Mammary epithelial cell (primary cell): ENCODE measurements around the gene CTCFL.

Experiments used
- EZH2 ChIP-seq: IDR thresholded peaks from 2 replicates; pipeline ENCODE4 v1.6.1; 2012; ENCODE audit warnings: low read length, inconsistent platforms, borderline replicate concordance
- TF ChIP-seq, protein P1 (sequence below), 2 donors: IDR thresholded peaks in 1 of 2; conservative IDR thresholded peaks in 1 of 2; 2 replicates each; pipeline ENCODE4 v1.5.1; 2011 to 2012; ENCODE audit warnings: inconsistent platforms in 2 of 2, low read length in 2 of 2, mild to moderate bottlenecking in 2 of 2, control low read depth in 1 of 2, low read depth in 1 of 2; ENCODE audit not compliant: insufficient read depth in 1 of 2; ENCODE audit errors: extremely low read depth in 1 of 2

GRCh38 chr20:57544838-57545564 lies 20.1 kb upstream of the CTCFL start:
- TF ChIP-seq, protein P1, sequence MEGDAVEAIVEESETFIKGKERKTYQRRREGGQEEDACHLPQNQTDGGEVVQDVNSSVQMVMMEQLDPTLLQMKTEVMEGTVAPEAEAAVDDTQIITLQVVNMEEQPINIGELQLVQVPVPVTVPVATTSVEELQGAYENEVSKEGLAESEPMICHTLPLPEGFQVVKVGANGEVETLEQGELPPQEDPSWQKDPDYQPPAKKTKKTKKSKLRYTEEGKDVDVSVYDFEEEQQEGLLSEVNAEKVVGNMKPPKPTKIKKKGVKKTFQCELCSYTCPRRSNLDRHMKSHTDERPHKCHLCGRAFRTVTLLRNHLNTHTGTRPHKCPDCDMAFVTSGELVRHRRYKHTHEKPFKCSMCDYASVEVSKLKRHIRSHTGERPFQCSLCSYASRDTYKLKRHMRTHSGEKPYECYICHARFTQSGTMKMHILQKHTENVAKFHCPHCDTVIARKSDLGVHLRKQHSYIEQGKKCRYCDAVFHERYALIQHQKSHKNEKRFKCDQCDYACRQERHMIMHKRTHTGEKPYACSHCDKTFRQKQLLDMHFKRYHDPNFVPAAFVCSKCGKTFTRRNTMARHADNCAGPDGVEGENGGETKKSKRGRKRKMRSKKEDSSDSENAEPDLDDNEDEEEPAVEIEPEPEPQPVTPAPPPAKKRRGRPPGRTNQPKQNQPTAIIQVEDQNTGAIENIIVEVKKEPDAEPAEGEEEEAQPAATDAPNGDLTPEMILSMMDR (conservative IDR thresholded peaks at IDR 0.05 in 1 of 2, IDR thresholded peaks at IDR 0.05 in 1 of 2; ENCODE audit: extremely low read depth in 1 of 2, insufficient read depth in 1 of 2, low read depth in 1 of 2, low read length in 2 of 2) = no peak
- no peak for TF ChIP-seq EZH2
